ENCODE data around the gene CIAO3. TPM values are rescaled to one million over a fixed set of nuclear protein-coding genes. Genes with fewer than 3 reads are reported as not detected.
"Not testable (repeated sequence)": the region's sequence is repeated elsewhere in the genome, so short reads cannot be mapped to it uniquely, and the experiment has no call there.

CIAO3 gene
- total RNA-seq, 1 experiment from 2014 or later: 15.0 TPM

DNA sequence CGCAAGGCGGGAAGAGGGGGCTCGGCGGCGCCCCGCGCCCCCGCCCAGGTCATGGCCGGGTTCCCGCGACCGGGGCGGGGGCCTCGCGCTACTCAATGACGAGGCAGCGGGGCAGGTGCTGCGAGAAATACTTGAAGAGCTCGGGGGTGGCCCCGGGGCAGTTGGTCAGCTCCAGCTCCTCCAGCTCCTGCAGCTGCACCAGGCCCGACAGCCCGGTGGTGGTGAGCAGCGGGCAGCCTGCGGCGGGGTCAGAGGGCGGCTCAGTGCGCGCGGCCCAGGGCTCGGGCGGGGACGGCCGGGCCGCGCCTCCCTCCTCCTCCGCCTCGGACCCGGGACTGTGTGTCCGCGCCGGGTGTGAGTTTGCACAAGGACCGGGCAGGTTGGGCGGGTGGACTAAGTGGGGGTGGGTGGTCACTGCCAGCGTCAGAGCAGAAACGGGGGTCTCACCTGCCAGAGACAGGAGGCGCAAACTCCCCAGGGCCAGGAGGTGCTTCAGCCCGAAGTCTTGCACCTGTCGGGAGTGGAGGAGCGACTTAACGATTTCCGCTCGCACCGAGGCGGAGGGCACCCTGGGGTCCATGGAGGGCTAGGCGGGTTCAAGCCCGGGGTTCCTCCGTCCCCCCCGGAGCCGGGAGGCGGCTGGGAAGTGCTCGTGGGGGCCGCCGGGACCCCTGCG lies 46.5 kb downstream of the CIAO3 start:
- DNase-seq (ENCODE audit: low spot score): no peak

DNA sequence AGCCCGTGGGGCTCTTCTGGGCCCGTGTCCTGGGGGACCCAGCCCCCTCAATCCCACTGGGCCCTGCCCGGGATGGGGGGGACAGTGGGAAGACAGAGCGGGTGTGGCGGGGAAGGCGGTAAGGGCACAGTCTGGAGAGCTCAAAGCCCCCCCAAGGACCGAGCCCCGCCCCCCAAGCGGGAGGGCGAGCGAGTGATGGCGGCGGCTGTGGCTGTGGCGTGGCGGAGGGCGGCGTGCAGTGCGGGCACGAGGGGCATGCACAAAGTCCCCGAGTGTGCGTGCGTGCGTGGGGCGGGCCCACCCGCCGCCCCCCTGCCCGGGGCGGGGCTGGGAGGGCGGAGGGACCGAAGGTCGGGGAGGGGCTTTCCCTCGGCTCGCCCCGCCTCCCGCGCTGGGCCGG lies 47.0 kb downstream of the CIAO3 start:
- DNase-seq (ENCODE audit: low spot score): no peak

GRCh38 chr16:693364-693763 lies 47.4 kb downstream of the CIAO3 start:
- no peak for DNase-seq (ENCODE audit: low spot score)

- no peak for DNase-seq (ENCODE audit: low spot score)
Observed at GRCh38 chr16:692356-693108, 48.3 kb downstream of the CIAO3 start.

DNA sequence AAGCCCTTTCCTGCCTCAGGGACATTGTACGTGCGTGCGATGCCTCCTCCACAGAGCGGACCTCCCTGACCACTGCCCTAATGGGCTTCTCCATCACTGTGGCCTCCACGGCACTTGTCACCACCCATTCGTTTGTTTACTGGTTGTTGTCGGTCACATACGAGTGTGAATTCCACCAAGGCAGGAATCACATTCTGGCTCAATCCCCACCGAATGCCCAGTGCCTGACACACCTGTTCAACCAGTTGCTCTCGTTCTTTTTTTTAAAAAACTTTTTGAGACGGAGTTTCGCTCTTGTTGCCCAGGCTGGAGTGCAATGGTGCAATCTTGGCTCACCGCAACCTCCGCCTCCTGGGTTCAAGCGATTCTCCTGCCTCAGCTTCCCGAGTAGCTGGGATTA lies 49.6 kb downstream of the CIAO3 start:
- not testable (repeated sequence) for DNase-seq (ENCODE audit: low spot score)

DNA sequence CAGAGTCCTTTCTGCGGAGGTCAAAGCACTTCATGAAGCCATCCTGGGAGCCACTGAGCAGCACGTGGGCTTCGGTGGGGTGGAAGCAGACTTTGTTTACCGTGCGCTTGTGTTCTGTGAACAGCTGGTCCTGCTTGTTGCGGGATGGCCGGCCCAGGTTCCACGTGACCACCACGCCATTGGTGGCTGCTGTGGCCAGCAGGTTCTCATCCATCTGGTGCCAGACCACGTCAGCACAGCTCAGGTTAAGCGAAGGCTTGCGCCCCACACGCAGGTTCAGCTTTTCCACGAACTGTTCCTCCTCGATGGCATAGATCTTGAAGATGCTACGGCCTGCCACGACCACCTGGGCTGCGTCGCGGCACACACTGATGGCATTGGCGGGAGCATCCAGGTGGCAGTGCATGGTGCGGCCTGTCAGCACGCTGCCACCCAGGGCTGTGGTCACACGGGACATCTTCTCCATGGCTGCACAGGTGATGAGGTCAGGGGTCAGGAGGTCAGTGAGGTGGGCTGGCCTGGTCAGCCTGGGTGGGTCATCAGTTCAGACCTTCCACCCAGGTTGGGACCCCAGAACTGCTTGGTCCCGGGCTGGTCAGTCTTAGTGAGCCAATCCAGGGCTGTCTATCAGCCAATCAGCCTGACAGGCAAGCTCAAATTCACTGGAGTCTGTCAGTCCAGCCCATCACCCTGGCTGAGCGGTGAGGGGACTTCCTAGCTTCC lies 51.5 kb downstream of the CIAO3 start:
- no peak for DNase-seq (ENCODE audit: low spot score)

- no peak for DNase-seq (ENCODE audit: low spot score)
Observed at GRCh38 chr16:687499-687898, 53.3 kb downstream of the CIAO3 start.

DNA sequence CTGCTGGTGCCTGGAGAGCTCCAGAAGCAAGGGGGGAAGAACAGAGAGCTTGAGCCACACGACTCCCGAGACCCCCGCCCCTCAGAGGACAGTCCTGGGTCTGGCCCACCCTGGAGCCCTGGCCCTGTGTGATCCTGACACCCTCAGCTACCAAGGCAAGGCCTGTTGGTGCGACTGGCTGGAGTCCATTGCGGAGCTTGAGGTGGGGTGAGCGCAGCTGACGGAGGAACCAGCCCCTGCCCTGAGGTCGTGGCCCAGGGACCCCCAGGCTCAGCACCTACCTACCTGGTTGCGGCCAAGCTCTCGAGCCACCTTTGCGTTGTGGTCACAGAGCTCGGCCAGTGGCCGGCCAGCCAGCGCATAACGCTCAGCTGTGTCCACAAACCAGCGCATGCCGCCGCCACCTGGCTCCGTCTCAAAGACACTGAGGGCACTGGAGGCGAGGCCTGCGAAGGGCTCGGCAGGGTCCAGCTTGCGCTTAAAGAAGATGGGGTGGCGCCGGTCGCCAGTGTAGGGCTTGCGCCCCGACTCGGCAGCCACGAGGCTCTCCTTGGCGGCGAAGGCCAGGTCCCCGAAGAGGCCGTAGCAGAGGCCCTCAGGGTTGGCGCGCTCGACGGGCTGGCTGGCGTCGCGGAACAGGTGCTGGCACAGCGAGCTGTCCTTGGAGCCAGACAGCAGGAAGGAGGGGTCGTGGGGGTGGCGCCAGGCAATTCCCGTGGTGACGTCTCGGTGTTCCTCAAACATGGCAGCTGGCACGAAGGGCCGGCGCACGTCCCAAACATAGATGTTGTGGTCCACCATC lies 54.1 kb downstream of the CIAO3 start:
- no peak for DNase-seq (ENCODE audit: low spot score)

- peak; percentile 55 for DNase-seq (ENCODE audit: low spot score)
Observed at GRCh38 chr16:685967-686366, 54.8 kb downstream of the CIAO3 start.

DNA sequence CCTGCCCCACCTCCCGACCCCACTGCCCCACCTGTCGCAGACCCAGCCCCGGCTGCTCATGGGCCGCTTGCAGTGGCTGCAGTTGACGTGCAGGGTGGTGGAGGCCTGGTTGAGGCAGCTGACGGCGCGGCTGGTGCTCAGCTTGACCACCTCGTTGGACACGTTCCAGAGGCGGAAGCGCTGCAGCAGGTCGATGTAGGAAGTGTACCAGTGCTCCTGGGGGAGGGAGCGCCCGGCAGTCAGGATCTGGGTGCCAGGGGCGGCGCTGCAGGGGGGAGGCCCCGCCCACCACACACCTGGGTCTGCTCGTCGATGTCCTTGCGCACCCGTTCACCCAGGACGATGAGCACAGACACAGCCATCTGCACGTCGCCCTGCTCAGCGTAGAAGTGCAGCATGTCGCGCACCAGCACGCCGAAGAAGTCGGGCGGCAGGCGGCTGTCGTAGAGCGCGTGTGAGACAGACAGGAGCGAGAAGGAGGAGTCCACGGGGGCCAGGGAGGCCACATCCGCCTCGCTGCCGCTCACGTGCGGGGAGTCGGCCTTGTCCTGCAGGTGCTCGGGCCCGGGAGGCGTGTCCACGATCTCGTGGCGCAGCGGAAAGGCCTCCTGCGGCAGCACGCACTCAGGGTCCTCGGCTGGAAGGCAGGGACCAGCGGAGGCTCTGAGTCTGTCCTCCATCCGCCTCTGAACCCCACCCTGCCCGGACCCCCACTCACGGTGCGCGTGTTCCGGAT lies 55.7 kb downstream of the CIAO3 start:
- DNase-seq (ENCODE audit: low spot score): no peak

GRCh38 chr16:684071-684794 lies 56.6 kb downstream of the CIAO3 start, which contains the start of gene JMJD8:
JMJD8 (minus strand) TSS chr16:684334; CDS start chr16:684319, 15 bp downstream.
- peak; percentile 66 for DNase-seq (ENCODE audit: low spot score)

GRCh38 chr16:683396-684070 lies 57.3 kb downstream of the CIAO3 start:
- DNase-seq (ENCODE audit: low spot score): no peak

DNA sequence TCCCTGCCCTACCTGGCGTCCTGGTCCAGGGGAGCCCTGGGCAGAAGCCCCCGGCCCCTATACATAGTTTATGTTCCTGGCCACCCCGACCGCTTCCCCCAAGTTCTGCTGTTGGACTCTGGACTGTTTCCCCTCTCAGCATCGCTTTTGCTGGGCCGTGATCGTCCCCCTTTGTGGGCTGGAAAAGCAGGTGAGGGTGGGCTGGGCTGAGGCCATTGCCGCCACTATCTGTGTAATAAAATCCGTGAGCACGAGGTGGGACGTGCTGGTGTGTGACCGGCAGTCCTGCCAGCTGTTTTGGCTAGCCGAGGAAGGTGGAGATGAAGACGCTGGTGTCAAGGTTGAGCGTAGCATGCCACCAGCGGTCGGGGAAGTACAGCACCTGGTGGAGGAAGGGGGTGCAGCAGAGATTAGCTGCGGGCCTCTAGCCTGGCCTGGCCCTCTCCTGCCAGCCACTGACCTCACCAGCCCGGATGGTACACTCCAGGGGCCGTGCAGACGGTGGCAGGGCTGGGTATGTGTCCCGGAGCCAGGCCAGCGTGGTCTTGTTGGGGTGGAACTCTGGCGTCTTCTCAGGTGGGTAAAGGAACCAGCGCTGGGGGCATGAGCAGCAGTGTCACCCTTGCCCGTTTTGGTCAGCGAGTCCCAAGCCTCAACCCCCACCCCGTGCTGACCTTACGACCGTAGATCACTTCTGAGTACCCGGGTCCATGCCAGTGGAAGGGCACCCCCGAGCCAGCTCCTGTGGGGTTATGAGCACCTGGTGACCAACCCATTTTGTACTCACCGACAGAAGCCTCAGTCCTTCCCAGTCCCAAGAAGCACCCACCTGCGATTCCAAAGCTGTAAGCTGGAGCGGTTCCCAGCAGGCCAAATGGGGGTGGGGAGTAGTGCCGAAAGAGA lies 58.1 kb downstream of the CIAO3 start:
- DNase-seq (ENCODE audit: low spot score): no peak

- DNase-seq (ENCODE audit: low spot score): no peak
Observed at GRCh38 chr16:681746-682427, 58.9 kb downstream of the CIAO3 start.

DNA sequence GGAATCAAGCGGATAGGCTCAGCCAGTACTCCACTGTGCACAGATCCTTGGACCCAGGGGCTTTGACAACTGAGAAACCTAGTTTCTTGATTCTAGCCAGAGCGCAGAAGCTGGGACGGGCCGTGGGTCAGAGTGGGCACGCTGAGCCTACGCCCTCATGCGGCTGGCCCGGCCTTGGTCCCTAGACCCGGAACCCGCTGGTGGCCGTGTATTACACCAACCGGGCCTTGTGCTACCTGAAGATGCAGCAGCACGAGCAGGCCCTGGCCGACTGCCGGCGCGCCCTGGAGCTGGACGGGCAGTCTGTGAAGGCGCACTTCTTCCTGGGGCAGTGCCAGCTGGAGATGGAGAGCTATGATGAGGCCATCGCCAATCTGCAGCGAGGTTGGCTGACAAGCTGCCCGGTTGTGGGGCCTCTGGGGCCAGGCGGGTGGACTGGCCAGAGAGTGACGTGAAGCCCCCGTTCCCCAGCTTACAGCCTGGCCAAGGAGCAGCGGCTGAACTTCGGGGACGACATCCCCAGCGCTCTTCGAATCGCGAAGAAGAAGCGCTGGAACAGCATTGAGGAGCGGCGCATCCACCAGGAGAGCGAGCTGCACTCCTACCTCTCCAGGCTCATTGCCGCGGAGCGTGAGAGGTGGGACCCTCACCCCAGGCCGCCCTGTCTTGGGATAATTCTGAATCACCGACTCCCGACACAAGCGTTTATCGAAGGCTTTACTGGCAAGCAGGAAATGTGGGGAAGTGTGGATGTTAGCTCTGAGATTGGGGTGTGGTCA lies 59.6 kb downstream of the CIAO3 start:
- no peak for DNase-seq (ENCODE audit: low spot score)

- DNase-seq (ENCODE audit: low spot score): no peak
Observed at GRCh38 chr16:680625-680945, 60.2 kb downstream of the CIAO3 start.

DNA sequence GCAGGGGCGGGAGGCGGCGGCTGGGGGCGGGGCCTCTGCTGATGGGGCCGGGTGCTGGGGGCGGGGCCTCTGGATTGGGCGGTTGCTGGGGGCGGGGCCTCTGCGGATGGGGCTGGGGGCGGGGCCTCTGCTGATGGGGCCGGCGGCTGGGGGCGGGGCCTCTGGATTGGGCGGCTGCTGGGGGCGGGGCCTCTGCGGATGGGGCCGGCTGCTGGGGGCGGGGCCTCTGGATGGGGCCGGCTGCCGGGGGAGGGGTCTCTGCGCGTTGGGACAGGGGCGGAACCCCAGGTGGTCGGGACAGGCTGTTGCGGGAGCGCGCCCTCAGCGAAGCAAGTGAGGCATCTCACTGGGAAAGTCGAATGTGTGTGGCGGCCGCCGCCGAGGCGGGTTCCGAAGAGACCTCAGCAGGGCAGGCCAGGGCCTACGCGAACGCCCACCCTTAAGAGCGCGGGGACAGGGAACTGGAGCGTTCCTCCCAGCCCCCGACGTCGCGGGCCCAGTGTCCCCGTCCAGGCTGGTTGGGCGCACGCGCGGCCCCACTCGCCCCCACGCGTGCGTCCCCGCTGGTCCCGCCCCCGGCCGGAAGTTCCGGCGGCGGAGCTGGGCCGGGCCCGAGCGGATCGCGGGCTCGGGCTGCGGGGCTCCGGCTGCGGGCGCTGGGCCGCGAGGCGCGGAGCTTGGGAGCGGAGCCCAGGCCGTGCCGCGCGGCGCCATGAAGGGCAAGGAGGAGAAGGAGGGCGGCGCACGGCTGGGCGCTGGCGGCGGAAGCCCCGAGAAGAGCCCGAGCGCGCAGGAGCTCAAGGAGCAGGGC lies 60.8 kb downstream of the CIAO3 start, which contains the start of gene STUB1:
STUB1 (plus strand) TSS at position 597 of the 811 bp plus-strand sequence; CDS start at position 713, 116 bp downstream.
- DNase-seq (ENCODE audit: low spot score): peak; percentile 55

Measured in H4 (cell line).